Activated naive CD8-positive, alpha-beta T cell treated with anti-CD3 and anti-CD28 coated beads for 36 hours (primary cell): Measurements from ENCODE around the gene EP400. TPM values are rescaled to one million over a fixed set of nuclear protein-coding genes. Genes with fewer than 3 reads are reported as not detected.

ENCODE experiments used
- DNase-seq: peaks from one replicate; pipeline ENCODE4 v3.0.0; 2021
- H3K27ac Mint-ChIP-seq: one replicate; pipeline ENCODE4 v1.8.0; 2022; ENCODE audit warnings: mild to moderate bottlenecking, moderate library complexity, mixed read lengths
- H3K27me3 Mint-ChIP-seq: one replicate; pipeline ENCODE4 v1.8.0; 2022; ENCODE audit warnings: mild to moderate bottlenecking, mixed read lengths
- H3K36me3 Mint-ChIP-seq: one replicate; pipeline ENCODE4 v1.8.0; 2021; ENCODE audit warnings: mild to moderate bottlenecking, mixed read lengths
- H3K4me1 Mint-ChIP-seq: one replicate; pipeline ENCODE4 v1.8.0; 2021; ENCODE audit warnings: mixed read lengths
- H3K4me3 Mint-ChIP-seq: one replicate; pipeline ENCODE4 v1.8.0; 2022; ENCODE audit warnings: mild to moderate bottlenecking, moderate library complexity, mixed read lengths
- H3K9me3 Mint-ChIP-seq: one replicate; pipeline ENCODE4 v1.8.0; 2022; ENCODE audit warnings: mixed read lengths
- total RNA-seq, 2 experiments: library from RNA; stranded (reverse); gene quantifications; one replicate each; pipeline ENCODE4 v1.2.3, GENCODE V29; 2021

The EP400 gene
- total RNA-seq, 2 experiments from 2014 or later: 42.8 to 43.6 TPM

GRCh38 chr12:132108211-132108832, 158.6 kb downstream of the EP400 start:
- Mint-ChIP-seq H3K27me3 (no peaks in the 10 kb centered on the region), H3K4me1 (peaks cover 1% of the 10 kb centered on the region), H3K27ac (no peak overlapping the region)

GRCh38 chr12:132109741-132110140, 160.0 kb downstream of the EP400 start:
- no peak overlapping the region for H3K4me3 Mint-ChIP-seq
- no peak for DNase-seq
- no peak overlapping the region for H3K27ac Mint-ChIP-seq
- H3K4me1 Mint-ChIP-seq: peaks cover 1% of the 10 kb centered on the region
- H3K36me3 Mint-ChIP-seq: peaks cover 12% of the 10 kb centered on the region
- no peaks in the 10 kb centered on the region for H3K27me3 Mint-ChIP-seq
- H3K9me3 Mint-ChIP-seq: no peaks in the 10 kb centered on the region

More at GRCh38 chr12:132108211-132108832, 158.6 kb downstream of the EP400 start:
- Mint-ChIP-seq H3K36me3 (peaks cover 12% of the 10 kb centered on the region), H3K4me3 (no peak overlapping the region), H3K9me3 (no peaks in the 10 kb centered on the region)
- no peak for DNase-seq

GRCh38 chr12:132110677-132111076, 160.9 kb downstream of the EP400 start:
- Mint-ChIP-seq H3K27ac (no peak overlapping the region), H3K4me3 (no peak overlapping the region), H3K9me3 (no peaks in the 10 kb centered on the region), H3K36me3 (peaks cover 12% of the 10 kb centered on the region), H3K27me3 (no peaks in the 10 kb centered on the region), H3K4me1 (peaks cover 1% of the 10 kb centered on the region)
- DNase-seq: no peak

- DNase-seq: no peak
- Mint-ChIP-seq H3K36me3 (peaks cover 12% of the 10 kb centered on the region), H3K4me3 (no peak overlapping the region), H3K27me3 (no peaks in the 10 kb centered on the region), H3K27ac (no peak overlapping the region), H3K4me1 (peaks cover 1% of the 10 kb centered on the region), H3K9me3 (no peaks in the 10 kb centered on the region)
Observed at GRCh38 chr12:132111654-132112304, 162.0 kb downstream of the EP400 start.

GRCh38 chr12:132114667-132115066, 164.9 kb downstream of the EP400 start:
- Mint-ChIP-seq H3K4me1 (no peaks in the 10 kb centered on the region), H3K9me3 (no peaks in the 10 kb centered on the region), H3K4me3 (no peak overlapping the region), H3K27ac (no peak overlapping the region), H3K36me3 (peaks cover 5% of the 10 kb centered on the region), H3K27me3 (no peaks in the 10 kb centered on the region)
- DNase-seq: no peak

GRCh38 chr12:132115500-132115899, 165.8 kb downstream of the EP400 start:
- H3K4me1 Mint-ChIP-seq: no peaks in the 10 kb centered on the region
- peaks cover 5% of the 10 kb centered on the region for H3K36me3 Mint-ChIP-seq
- H3K4me3 Mint-ChIP-seq: no peak overlapping the region

GRCh38 chr12:132116709-132117557, 167.2 kb downstream of the EP400 start:
- no peaks in the 10 kb centered on the region for H3K27me3 Mint-ChIP-seq
- H3K27ac Mint-ChIP-seq: no peak overlapping the region
- no peak overlapping the region for H3K4me3 Mint-ChIP-seq
- no peaks in the 10 kb centered on the region for H3K36me3 Mint-ChIP-seq
- no peak for DNase-seq
- no peaks in the 10 kb centered on the region for H3K4me1 Mint-ChIP-seq
- no peaks in the 10 kb centered on the region for H3K9me3 Mint-ChIP-seq

More at GRCh38 chr12:132115500-132115899, 165.8 kb downstream of the EP400 start:
- Mint-ChIP-seq H3K27ac (no peak overlapping the region), H3K27me3 (no peaks in the 10 kb centered on the region), H3K9me3 (no peaks in the 10 kb centered on the region)
- DNase-seq: no peak

- no peak for DNase-seq
- Mint-ChIP-seq H3K4me1 (no peaks in the 10 kb centered on the region), H3K27ac (no peak overlapping the region), H3K27me3 (no peaks in the 10 kb centered on the region), H3K36me3 (no peaks in the 10 kb centered on the region), H3K9me3 (no peaks in the 10 kb centered on the region), H3K4me3 (no peak overlapping the region)
Observed at GRCh38 chr12:132117558-132117875, 167.8 kb downstream of the EP400 start.

GRCh38 chr12:132118876-132119275, 169.1 kb downstream of the EP400 start:
- no peaks in the 10 kb centered on the region for H3K9me3 Mint-ChIP-seq
- H3K27ac Mint-ChIP-seq: no peak overlapping the region
- H3K27me3 Mint-ChIP-seq: no peaks in the 10 kb centered on the region
- DNase-seq: no peak
- peaks cover under 1% of the 10 kb centered on the region for H3K36me3 Mint-ChIP-seq
- H3K4me1 Mint-ChIP-seq: no peaks in the 10 kb centered on the region
- H3K4me3 Mint-ChIP-seq: no peak overlapping the region

- Mint-ChIP-seq H3K9me3 (no peaks in the 10 kb centered on the region), H3K4me3 (no peak overlapping the region), H3K27me3 (no peaks in the 10 kb centered on the region), H3K4me1 (no peaks in the 10 kb centered on the region), H3K27ac (no peak overlapping the region), H3K36me3 (peaks cover 17% of the 10 kb centered on the region)
- no peak for DNase-seq
Observed at GRCh38 chr12:132121283-132121682, 171.5 kb downstream of the EP400 start.

- Mint-ChIP-seq H3K4me1 (no peaks in the 10 kb centered on the region), H3K27ac (no peak overlapping the region), H3K27me3 (no peaks in the 10 kb centered on the region), H3K4me3 (no peak overlapping the region), H3K9me3 (peaks cover 9% of the 10 kb centered on the region), H3K36me3 (peaks cover 43% of the 10 kb centered on the region)
- no peak for DNase-seq
Observed at GRCh38 chr12:132123970-132124765, 174.4 kb downstream of the EP400 start.

GRCh38 chr12:132124766-132125425, 175.2 kb downstream of the EP400 start:
- peaks cover 49% of the 10 kb centered on the region for H3K36me3 Mint-ChIP-seq
- no peak for DNase-seq
- no peak overlapping the region for H3K27ac Mint-ChIP-seq
- H3K9me3 Mint-ChIP-seq: peaks cover 9% of the 10 kb centered on the region
- H3K4me3 Mint-ChIP-seq: no peak overlapping the region
- H3K4me1 Mint-ChIP-seq: no peaks in the 10 kb centered on the region
- H3K27me3 Mint-ChIP-seq: no peaks in the 10 kb centered on the region

GRCh38 chr12:132125736-132126135, 176.0 kb downstream of the EP400 start:
- Mint-ChIP-seq H3K27me3 (no peaks in the 10 kb centered on the region), H3K36me3 (peaks cover 51% of the 10 kb centered on the region), H3K4me1 (no peaks in the 10 kb centered on the region), H3K27ac (no peak overlapping the region), H3K9me3 (peaks cover 9% of the 10 kb centered on the region), H3K4me3 (no peak overlapping the region)
- DNase-seq: no peak

GRCh38 chr12:132127041-132127440, 177.3 kb downstream of the EP400 start:
- Mint-ChIP-seq H3K27ac (no peak overlapping the region), H3K27me3 (no peaks in the 10 kb centered on the region), H3K4me3 (no peak overlapping the region), H3K4me1 (no peaks in the 10 kb centered on the region), H3K9me3 (peaks cover 9% of the 10 kb centered on the region), H3K36me3 (peaks cover 51% of the 10 kb centered on the region)
- no peak for DNase-seq
